ENCODE results near the gene PRR23E.

DNA sequence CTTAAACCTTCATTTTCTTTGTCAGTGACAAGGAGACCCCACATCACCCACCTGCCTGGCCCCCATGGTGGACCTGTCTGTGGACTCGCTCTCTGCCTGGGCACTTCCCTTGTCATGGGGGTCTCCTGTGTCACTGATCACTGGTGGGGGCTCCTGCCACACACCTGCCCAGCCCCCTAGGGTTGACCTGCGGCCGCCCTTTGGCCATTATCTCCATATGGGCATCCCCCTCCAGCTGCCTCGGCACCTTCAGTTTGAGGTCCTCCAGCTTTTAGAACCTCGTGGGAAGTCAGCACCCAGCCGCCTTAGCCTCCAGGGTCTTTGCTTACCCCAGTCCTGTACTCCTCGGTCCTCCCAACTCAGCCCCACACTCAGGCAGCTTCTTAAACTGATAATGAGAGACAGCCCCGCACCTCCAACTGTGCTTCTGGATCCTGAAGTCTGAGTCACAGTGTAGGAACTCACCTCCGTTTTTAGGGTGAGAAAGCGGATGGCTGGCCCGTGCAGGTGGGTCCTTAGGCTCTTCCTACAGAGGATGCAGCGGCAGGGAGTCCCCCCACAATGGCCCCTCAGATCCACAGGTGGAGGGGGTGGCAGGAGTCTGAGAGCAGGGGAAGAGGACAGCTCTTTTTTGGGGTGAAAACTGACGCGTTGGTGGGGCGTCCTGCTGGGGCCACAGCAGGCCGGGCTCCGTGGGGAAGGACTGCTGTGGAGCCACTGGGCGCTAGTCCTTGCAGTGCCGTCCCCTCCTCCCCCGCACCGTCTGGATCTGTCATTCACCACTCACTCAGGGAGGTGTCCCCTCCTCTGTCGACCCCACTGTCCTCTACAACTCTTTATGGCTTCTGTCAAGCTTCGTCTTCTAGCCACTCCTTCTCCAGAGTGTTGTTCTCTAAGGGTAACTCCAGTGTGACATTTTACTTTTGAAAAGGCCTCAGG is 8.7 kb upstream of the PRR23E start:
- TF ChIP-seq, protein P1, sequence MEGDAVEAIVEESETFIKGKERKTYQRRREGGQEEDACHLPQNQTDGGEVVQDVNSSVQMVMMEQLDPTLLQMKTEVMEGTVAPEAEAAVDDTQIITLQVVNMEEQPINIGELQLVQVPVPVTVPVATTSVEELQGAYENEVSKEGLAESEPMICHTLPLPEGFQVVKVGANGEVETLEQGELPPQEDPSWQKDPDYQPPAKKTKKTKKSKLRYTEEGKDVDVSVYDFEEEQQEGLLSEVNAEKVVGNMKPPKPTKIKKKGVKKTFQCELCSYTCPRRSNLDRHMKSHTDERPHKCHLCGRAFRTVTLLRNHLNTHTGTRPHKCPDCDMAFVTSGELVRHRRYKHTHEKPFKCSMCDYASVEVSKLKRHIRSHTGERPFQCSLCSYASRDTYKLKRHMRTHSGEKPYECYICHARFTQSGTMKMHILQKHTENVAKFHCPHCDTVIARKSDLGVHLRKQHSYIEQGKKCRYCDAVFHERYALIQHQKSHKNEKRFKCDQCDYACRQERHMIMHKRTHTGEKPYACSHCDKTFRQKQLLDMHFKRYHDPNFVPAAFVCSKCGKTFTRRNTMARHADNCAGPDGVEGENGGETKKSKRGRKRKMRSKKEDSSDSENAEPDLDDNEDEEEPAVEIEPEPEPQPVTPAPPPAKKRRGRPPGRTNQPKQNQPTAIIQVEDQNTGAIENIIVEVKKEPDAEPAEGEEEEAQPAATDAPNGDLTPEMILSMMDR (tag by site-specific recombination; IDR thresholded peaks at IDR 0.05), result no peak
- no peak for TF ChIP-seq ZNF274 (IDR thresholded peaks at IDR 0.05; ENCODE audit: low read length)
- TF ChIP-seq ZNF274 (tag by site-specific recombination; IDR thresholded peaks at IDR 0.05; ENCODE audit: borderline replicate concordance), result no peak
- TF ChIP-seq, protein P2, sequence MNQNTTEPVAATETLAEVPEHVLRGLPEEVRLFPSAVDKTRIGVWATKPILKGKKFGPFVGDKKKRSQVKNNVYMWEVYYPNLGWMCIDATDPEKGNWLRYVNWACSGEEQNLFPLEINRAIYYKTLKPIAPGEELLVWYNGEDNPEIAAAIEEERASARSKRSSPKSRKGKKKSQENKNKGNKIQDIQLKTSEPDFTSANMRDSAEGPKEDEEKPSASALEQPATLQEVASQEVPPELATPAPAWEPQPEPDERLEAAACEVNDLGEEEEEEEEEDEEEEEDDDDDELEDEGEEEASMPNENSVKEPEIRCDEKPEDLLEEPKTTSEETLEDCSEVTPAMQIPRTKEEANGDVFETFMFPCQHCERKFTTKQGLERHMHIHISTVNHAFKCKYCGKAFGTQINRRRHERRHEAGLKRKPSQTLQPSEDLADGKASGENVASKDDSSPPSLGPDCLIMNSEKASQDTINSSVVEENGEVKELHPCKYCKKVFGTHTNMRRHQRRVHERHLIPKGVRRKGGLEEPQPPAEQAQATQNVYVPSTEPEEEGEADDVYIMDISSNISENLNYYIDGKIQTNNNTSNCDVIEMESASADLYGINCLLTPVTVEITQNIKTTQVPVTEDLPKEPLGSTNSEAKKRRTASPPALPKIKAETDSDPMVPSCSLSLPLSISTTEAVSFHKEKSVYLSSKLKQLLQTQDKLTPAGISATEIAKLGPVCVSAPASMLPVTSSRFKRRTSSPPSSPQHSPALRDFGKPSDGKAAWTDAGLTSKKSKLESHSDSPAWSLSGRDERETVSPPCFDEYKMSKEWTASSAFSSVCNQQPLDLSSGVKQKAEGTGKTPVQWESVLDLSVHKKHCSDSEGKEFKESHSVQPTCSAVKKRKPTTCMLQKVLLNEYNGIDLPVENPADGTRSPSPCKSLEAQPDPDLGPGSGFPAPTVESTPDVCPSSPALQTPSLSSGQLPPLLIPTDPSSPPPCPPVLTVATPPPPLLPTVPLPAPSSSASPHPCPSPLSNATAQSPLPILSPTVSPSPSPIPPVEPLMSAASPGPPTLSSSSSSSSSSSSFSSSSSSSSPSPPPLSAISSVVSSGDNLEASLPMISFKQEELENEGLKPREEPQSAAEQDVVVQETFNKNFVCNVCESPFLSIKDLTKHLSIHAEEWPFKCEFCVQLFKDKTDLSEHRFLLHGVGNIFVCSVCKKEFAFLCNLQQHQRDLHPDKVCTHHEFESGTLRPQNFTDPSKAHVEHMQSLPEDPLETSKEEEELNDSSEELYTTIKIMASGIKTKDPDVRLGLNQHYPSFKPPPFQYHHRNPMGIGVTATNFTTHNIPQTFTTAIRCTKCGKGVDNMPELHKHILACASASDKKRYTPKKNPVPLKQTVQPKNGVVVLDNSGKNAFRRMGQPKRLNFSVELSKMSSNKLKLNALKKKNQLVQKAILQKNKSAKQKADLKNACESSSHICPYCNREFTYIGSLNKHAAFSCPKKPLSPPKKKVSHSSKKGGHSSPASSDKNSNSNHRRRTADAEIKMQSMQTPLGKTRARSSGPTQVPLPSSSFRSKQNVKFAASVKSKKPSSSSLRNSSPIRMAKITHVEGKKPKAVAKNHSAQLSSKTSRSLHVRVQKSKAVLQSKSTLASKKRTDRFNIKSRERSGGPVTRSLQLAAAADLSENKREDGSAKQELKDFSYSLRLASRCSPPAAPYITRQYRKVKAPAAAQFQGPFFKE (tag by site-specific recombination; IDR thresholded peaks at IDR 0.05; ENCODE audit: borderline replicate concordance), result no peak
- TF ChIP-seq, protein P3, sequence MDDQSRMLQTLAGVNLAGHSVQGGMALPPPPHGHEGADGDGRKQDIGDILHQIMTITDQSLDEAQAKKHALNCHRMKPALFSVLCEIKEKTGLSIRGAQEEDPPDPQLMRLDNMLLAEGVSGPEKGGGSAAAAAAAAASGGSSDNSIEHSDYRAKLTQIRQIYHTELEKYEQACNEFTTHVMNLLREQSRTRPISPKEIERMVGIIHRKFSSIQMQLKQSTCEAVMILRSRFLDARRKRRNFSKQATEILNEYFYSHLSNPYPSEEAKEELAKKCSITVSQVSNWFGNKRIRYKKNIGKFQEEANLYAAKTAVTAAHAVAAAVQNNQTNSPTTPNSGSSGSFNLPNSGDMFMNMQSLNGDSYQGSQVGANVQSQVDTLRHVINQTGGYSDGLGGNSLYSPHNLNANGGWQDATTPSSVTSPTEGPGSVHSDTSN (CRISPR knock-in tag; IDR thresholded peaks at IDR 0.05), result no peak
- TF ChIP-seq, protein P4, sequence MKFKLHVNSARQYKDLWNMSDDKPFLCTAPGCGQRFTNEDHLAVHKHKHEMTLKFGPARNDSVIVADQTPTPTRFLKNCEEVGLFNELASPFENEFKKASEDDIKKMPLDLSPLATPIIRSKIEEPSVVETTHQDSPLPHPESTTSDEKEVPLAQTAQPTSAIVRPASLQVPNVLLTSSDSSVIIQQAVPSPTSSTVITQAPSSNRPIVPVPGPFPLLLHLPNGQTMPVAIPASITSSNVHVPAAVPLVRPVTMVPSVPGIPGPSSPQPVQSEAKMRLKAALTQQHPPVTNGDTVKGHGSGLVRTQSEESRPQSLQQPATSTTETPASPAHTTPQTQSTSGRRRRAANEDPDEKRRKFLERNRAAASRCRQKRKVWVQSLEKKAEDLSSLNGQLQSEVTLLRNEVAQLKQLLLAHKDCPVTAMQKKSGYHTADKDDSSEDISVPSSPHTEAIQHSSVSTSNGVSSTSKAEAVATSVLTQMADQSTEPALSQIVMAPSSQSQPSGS (tag by site-specific recombination; IDR thresholded peaks at IDR 0.05; ENCODE audit: low read depth), result no peak
- TF ChIP-seq, protein P5, sequence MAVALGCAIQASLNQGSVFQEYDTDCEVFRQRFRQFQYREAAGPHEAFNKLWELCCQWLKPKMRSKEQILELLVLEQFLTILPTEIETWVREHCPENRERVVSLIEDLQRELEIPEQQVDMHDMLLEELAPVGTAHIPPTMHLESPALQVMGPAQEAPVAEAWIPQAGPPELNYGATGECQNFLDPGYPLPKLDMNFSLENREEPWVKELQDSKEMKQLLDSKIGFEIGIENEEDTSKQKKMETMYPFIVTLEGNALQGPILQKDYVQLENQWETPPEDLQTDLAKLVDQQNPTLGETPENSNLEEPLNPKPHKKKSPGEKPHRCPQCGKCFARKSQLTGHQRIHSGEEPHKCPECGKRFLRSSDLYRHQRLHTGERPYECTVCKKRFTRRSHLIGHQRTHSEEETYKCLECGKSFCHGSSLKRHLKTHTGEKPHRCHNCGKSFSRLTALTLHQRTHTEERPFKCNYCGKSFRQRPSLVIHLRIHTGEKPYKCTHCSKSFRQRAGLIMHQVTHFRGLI (tag by site-specific recombination; IDR thresholded peaks at IDR 0.05), result no peak
- no peak for TF ChIP-seq ZNF239 (tag by site-specific recombination; IDR thresholded peaks at IDR 0.05)

Data from HEK293 (cell line).